ENCODE results near the gene PTPRN2.
"Not testable (repeated sequence)": the region's sequence is repeated elsewhere in the genome, so short reads cannot be mapped to it uniquely, and the experiment has no call there.

The PTPRN2 gene

DNA sequence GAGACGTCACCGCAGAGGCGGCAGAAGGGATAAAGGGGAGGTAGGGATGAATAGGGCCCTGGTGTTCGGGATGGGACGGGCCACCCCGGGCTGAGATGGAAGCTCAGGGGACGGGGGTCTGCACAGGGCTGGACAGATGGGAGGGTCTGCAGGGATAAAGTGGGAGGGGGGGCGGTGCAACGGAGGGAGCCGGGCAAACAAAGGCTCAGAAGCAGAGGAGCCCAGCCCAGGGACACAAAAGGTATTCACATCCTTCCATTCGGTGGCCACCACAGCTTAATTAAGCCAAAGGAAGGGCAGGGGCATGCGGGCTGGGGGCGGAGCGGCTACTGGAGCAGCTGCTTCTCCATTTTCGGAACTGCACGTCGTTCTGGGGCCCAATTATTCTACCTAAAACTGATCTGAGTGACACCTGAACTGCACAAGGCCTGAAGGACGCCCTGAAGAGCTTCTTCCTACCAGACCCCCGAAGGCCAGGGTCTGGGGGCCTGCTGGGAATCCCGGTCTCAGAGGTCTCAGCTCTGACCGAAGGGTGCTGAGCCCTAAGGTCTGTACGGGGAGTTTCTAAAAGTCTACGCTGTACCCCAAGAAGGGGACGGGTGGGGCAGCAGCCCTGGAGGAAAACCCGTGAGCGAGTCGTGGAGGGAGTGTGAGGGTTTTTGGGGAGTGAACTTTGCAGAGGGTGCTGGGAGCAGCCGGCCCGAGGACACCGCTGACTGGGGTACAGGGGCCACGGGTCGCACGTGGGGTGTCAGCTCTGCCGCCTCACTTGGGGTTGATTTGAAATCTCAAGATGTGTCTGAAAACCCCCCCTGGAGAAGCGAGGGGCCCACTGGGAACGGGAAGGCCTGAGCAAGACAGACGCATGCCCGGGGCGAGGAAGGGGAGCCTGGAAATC lies 916.0 kb downstream of the PTPRN2 start:
- no peak for DNase-seq

DNA sequence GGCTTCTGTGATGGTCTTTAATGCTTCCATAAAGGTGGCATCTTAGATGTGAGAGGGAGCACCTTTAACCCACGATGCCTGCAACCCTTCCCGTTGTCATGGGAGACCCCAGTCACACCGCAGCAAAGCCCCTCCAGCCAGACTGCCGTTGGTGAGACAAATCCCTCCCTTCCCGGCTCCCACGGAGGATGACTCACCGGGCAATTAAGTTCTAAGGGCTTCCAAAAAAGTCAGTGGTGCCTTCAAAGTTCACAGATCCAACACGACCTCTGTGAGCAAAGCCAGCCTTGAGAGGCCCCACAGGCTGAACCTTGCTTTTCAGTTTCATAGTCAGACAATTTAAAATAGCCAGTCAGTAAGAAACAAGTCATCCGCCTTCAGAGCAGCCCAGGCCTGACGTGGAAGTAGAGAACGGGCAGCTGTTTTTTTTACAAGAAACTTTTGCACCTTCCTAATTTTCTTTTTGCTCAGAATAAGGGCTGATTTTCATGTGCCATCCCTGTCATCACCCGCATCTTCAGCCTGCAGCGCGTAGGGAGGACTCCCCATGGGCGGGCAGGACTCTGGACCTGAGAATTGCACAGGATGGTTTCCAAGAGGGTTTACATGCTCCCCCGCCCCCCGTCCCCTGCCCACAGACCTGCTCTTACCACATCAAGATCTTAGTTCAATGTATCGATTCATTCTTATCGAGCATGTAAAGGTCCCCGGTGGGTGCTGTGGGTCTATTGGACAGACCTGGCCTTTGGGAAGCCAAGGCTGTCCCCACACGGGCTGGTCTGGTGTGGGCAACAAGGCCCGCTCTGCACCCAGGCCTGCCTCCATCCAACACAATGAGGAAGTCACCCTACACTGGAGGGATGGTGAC lies 916.9 kb downstream of the PTPRN2 start:
- DNase-seq: no peak

DNA sequence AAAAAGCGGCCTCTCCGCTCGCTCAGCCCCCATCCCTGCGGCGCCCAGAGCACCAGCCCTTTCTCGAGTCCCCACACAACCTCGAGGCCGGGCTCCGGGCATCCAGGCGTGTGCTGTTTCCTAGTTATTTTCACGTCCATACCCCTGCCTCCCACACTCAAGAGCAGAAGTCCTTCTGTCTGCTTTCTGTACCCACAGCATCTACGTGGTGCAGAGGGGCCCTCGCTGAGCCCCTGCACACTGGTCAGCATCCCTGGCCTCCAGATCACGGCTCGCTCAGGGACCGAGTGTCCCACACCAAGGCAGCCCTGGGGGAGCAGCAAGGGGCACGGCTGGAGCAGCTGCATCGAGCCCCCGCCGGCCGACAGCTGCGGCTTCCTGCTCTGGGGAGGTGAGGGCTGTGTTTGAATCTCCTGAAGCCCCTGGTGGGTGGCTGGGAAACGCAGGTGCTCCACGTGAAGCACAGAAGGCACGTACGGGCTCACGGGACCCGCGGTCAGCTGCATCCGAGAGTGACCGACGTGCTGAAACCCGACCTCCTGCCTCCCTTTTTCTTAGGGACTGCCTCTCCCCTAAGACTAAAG lies 917.8 kb downstream of the PTPRN2 start:
- no peak for DNase-seq

DNA sequence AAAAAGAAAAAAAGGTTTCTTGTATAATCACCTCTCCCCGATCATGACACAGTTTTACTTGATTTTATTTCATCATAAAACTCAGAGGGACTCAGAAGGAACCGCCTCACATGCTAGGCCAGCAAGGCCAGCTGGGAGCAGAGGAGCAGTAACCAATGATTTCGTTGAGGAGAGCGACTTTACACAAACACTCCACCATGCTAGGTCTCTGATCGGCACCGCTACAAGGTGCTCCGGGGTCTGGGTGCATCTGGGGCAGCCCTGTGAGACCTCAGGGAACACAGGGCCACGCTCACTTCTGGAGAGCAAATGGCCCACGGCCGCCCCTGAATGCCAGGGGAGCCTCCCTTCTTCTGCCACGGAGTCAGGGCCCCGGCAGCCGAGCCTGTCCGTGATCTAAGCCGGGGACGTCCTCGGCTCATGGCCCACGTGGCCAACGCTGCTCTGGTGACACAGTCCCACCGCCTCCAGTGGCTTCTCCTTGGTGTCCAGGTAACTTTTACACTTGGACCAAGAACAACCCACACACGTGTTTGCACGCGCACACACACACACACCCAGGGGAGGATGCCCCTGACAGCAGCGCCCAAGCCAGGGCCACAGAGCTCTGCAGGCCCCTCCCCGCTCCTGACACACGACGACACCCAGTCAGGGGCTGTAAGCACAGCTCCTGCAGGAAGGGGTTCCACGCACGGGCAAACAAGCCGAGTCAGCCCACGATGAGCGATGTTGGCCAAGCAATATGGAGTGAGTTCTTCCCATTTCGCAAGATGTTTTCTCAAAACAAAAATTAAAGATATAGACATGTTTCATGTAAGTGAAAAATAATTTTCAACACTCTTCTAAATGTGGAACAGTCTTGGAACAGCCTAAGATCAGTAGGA lies 918.5 kb downstream of the PTPRN2 start:
- no peak for DNase-seq

DNA sequence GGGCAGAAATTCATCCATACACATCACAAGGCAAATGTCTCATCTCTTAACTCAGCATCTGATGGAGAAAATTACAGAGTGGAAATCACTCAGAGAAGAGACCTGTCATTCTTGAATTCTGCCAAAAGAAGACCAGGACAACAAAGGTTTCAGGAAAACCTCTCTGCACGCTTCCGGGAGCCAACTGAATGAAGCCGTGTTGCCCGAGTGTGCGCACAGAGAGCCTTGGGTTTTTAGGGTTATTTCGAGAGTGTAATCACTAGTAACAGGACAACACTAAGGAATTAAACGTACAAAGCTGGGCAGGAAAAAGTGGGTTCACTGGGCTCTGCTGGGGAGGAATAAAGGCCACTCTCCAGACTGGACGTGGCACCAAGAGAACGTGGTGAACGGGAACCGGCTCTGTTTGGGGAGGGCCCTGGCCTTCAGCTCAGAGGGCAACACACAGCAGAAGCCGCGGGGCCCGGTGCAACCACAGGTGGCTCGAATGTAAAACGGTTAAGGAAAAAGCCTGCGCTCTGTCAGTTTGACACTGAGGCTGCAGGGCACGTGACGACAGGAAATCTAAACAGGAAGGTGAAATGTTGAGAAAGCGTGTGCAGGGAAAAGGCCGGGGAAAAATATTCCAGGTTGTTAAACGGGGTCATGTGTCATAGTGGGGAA lies 919.3 kb downstream of the PTPRN2 start:
- DNase-seq: no peak

DNA sequence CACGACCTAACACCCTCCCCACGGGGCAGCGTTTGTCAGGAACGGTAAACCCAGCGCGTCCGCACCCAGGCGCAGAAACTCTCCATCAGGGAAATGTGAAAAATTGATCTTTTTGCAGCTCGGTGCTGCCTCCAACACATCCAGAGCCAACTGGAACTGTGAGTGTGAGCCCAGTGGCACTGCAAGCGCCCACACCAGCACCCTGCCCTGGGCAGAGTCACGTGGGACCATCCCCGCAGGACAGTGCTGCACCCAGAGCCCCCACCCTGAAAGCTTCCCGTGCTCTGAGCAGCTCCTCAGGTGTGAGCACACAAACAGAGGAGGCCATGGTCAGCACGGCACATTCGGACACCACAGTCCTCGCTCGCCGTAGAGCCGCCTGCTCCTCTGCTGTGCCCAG lies 919.9 kb downstream of the PTPRN2 start:
- no peak for DNase-seq

DNA sequence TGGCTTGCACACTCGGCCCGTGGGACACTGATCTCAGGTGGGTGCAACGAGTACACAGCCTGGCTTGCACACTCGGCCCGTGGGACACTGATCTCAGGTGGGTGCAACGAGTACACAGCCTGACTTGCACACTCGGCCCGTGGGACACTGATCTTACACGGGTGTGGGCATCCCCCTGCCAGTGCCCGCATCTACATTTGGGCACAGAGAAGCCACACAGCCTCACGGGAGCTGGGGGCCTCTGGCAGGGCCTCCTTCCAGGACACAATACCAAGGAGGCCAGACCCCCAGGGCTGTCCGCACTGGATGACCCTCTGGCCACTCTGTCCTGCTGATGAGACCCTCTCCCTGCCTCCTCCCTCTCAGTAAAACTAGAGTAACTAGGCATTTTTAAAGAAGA lies 920.4 kb downstream of the PTPRN2 start:
- DNase-seq: no peak

DNA sequence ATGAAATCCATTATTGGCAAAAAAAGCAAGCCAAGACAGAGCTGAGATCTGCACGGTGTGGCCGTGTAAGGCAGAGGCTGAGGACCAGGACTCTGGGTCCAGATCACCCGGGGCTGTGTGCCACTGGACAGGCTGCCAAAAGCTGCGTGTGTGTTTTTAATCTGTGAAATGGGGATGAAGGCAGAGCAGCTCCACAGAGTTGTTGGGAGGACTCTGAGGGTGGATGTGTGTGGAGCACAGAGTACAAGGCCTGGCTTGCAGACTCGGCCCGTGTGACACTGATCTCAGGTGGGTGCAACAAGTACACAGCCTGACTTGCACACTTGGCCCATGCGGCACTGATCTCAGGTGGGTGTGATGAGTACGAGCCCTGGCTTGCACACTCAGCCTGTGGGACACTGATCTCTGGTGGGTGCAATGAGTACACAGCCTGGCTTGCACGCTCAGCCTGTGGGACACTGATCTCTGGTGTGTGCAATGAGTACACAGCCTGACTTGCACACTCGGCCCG lies 921.0 kb downstream of the PTPRN2 start:
- no peak for DNase-seq

DNA sequence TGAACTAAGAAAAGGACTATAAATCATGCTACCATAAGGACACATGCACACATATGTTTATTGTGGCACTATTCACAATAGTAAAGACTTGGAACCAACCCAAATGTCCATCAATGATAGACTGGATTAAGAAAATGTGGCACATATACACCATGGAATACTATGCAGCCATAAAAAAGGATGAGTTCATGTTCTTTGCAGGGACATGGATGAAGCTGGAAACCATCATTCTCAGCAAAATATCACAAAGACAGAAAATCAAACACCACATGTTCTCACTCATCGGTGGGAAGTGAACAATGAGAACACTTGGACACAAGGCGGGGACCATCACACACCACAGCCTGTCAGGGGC lies 922.0 kb downstream of the PTPRN2 start:
- DNase-seq: not testable (repeated sequence)

DNA sequence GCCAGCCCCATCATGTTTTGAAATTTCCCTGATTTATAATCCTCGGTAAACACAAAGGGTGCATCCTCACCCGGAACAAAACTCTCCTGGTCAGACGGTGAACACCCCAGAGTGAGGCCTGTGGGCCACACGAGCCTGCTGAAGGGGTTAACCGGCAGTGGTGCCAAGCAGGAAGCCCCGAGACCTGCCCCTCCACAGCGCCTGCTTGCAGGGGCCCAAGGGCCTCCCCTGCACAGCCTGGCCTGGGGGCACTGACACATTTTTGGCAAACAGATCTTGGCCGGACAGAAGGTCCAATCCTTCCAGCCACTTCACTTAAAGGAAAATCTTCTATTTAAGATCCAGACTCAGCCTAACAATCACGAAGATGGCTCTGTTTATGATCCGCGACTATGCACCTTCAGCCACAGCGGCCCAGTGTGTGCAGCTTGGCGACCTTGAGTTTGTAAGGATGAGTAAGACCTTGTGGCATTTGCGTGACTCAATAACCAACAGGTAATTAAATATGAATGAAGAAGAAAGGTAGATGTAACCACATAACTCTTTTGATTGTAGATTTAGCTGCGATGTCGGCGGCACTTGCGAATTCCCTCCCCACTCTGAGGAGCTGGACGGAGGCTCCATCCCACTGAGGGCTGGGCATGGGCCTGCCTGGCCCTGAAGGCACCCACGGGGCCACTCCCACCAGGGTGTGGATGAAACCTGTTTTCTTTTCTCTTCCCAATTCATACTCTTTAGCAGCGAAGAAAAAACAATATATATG lies 922.6 kb downstream of the PTPRN2 start:
- no peak for DNase-seq

DNA sequence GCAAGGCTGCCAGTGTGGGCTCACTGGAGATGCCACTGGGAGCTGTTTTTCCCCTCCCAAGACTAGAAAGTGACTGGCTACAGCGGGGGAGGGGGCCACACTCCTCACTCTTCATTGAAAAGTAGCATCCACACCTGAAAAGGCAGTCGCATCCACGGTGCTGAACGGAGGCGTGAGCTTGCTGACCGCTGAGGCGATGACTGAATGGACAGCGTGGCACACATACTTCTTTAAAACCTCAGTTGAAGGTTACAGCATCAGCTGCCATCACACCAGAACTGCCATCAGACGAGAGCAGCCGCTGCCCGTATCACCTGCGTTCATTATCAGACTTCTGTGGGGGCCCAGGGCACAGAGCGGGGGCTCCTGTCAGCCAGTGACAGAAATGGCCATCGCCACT lies 923.6 kb downstream of the PTPRN2 start:
- no peak for DNase-seq

DNA sequence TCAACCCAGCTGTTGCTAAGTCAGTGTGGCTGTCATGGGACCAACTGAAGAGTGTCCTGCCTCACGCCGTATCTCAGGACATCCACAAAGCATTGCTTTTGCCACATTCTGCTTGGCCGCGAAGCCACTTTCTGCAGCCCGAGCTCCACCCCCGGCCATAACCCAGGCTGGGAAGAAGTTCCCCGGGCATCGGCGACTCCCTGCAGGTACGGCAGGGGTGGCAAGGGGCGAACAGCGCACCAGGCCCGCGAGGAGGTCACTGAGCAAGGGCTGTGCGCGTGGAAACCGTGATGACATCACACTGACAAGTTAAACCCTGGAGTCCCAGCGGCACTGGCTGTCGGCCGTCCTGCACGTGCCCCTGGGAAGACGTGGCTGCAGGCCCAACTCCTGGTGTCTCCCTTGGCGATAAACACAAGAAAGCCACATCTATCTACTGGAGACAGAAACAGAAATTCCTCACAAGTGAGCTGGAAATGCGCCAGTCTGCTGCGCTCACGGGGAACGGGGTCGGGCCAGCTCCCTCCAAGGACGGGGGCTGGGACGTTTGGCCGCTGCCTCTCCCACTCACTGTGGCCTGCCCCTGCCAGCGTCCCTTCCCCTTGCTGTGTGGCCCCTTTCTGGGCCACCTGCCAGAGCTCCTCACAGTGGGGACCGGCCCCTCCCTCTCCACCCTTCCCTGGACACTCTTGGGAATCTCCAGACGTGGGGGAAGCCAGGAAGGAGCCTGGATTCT lies 924.5 kb downstream of the PTPRN2 start:
- peak; percentile 61 for DNase-seq

DNA sequence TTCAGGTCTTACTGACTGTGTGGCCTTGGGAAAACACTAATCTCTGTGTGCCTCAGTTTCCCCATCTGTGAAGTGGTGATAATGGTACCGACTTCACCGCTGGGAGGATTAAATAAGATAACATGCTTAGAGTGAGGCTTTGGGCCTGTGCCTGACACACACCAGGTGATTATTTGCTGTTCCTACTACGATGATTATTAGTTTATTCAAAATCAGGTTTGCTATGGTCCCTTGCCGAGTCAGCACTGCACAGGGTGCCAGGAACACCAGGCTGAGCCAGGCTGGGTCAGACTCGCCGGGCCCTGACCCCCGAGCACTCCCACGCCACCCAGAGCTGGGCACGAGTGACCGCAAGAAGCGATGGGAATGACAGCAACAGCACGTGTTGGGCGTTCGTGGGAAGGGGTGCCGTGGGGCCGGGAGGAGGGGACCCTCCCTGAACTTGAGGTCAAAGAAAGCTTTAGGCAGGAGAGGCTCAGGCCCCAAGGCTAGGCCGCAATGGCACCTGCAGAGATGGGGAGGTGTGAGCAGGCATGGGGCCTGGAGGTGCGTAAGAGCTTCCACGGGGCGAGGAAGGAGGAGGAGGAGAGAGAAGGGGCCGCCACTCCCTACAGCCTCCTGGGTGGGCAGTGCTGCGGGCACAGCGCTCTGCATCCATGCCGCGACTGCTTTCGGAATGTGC lies 925.4 kb downstream of the PTPRN2 start:
- DNase-seq: no peak

DNA sequence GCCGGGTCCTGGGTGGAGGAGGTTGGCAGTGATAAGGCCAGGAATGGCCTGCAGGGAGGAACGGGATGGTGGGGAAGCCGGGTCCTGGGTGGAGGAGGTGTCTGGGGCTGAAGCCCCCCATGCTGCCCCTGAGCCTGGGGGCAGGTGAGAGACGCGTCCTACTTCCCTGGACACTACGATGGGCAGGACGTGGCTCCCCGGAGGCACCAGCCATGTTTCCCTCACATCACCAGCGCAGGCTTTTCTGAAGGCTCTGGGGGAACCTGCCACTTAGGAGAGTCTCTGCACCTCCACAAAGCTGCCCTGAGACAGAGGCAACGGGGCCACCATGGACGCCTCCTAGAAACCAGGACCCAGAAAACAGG lies 926.0 kb downstream of the PTPRN2 start:
- DNase-seq: no peak

DNA sequence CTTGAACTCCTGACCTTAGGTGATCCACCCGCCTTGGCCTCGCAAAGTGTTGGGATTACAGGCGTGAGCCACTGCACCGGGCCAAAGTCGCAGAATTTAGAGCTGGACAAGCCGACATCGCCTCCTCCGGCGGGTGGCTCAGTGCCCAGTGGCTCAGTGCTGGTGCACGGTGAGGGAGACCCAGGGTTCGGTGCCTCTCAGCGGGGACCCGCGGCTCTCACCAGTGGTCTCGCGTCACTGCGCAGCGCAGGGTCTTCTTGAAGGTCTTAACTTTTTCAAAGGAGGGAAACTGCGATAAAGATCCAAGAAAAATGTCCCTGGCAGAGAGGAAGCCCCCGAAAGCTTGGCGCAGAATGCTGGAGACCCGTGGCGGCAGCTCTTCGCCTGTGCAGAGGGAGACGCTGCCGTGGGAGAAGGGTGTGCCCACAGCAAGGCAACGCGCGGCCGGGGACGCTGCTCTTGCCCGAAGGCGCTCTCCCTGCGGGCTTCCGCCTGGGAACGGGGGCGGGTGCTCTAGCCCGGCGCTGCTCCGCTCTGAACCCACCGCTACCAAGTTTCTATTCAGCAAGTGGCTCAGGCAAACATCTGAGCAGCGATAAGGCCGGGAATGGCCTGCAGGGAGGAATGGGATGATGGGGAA lies 926.5 kb downstream of the PTPRN2 start:
- DNase-seq: no peak

DNA sequence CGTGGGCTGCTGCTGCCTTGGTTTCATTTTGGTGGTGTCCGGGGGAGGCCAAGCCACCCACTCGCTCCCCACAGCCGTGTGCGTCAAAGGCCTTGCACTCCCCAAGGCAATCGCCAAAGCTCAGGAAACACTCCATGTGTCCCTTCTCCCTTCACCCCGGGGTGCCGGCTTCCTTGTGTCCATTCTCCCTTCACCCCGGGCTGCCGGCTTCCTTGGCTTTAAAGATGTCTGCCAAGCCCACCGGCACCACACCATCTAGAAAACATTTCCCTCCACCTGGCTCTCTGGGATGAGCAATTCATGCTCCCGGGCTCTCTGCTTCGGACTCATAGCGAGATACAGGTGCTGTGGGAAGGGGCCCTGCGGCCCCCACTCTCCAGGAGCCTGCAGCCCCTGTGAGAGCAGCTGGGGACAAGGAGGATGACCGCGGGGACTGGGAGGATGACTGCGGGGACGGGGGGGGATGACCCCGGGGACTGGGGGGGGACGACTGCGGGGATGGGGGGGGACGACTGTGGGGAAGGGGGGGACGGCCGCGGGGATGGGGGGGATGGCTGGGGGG lies 928.7 kb downstream of the PTPRN2 start:
- no peak for DNase-seq

DNA sequence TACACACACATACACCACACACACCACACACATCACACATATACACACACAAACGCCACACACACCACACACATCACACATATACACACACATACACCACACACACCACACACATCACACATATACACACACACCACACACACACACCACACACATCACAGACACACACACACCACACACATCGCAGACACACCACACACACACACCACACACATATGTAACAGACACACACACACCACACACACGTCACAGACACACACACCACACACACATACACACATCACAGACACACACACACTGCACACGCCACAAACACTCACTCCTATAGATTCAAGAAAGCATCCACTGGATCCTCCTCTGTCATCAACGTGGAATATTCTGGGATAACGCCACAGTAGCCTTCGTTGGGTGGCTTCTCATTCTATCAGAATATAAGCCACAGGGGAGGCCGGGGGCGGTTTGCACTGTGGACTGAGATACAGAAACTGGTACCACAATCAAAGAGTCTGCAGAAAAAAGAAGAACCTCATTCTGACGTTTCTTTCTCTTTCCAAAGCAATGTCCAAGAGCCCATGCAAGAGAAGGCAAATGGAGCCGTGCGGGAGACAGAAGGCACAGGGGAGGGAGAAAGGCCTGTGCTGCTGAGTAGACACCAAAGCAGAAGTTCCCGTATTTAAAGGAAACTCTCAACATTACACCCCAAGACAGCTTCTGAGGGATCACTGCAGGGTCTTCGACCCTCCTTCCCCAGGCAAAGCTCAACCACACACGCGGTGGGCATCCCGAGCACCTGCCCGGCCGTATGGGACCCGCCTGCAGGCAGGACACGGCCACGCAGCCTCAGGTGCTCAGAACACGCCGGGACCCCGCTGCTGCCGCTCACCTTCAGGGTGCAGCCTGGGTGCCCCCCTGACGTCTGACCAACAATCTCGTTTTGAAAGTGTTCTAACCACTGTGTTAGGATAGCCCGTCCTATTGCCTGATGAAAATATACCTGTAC lies 929.6 kb downstream of the PTPRN2 start:
- DNase-seq: no peak
